Suprapubic skin (tissue), 4 donors: Measurements from ENCODE around the gene EPS8. TPM values are rescaled to one million over a fixed set of nuclear protein-coding genes. Genes with fewer than 3 reads are reported as not detected.

ENCODE experiments used
- DNase-seq, 2 donors: peaks; one replicate each; pipeline ENCODE4 v3.0.0-alpha.2; 2019; ENCODE audit warnings: low spot score in 2 of 2
- H3K27ac ChIP-seq: fragments of 200-600 bp; sonication (generic); one replicate; pipeline ENCODE4 v1.5.1; 2019
- H3K27me3 ChIP-seq: fragments of 200-600 bp; sonication (generic); one replicate; pipeline ENCODE4 v1.5.1; 2019
- H3K36me3 ChIP-seq: fragments of 200-600 bp; sonication (generic); one replicate; pipeline ENCODE4 v1.5.1; 2019
- H3K4me1 ChIP-seq: fragments of 200-600 bp; sonication (generic); one replicate; pipeline ENCODE4 v1.5.1; 2019
- H3K4me3 ChIP-seq: fragments of 200-600 bp; sonication (generic); one replicate; pipeline ENCODE4 v1.5.1; 2019; ENCODE audit warnings: mild to moderate bottlenecking
- H3K9me3 ChIP-seq: fragments of 200-600 bp; sonication (generic); one replicate; pipeline ENCODE4 v1.5.1; 2019
- CTCF ChIP-seq, 2 donors: fragments of 200-600 bp in 1 of 2; fragments of 450-650 bp in 1 of 2; sonication (generic) in 1 of 2; IDR thresholded peaks; one replicate each; pipeline ENCODE4 v1.5.1; 2016 to 2019; ENCODE audit warnings: antibody characterized with exemption in 2 of 2, mild to moderate bottlenecking in 1 of 2, moderate library complexity in 1 of 2
- EP300 ChIP-seq: sonication (generic); formaldehyde crosslinking; IDR thresholded peaks from one replicate; pipeline ENCODE4 v1.6.1; 2017; ENCODE audit warnings: antibody characterized with exemption
- POLR2A ChIP-seq, 2 donors: fragments of 450-650 bp; IDR thresholded peaks; one replicate each; pipeline ENCODE4 v1.6.1; 2017; ENCODE audit warnings: antibody characterized with exemption in 2 of 2, mild to moderate bottlenecking in 2 of 2, moderate library complexity in 2 of 2
- POLR2AphosphoS5 ChIP-seq, 3 donors: sonication (generic); formaldehyde crosslinking; IDR thresholded peaks; one replicate each; pipeline ENCODE4 v1.6.1; 2017; ENCODE audit warnings: antibody characterized with exemption in 3 of 3
- WGBS: methylation state at CpG from one replicate; pipeline ENCODE4 v1.1.5; 2018; 5-methylcytosine and 5-hydroxymethylcytosine counted together
- total RNA-seq, 4 donors: library from RNA; depleted of rRNA; stranded (reverse); fragments of >200 nt; gene quantifications; one replicate each; pipeline ENCODE4 v1.1.0, GENCODE V29; 2016

EPS8 gene
- total RNA-seq, 4 donors from 2014 or later, result 15.7 to 38.8 (median 27.3) TPM

GRCh38 chr12:15644700-15645099 is 144.5 kb downstream of the EPS8 start:
- peaks cover 42% of the 10 kb centered on the region for H3K36me3 ChIP-seq
- no peak for TF ChIP-seq CTCF (IDR thresholded peaks at IDR 0.05)
- no peak for TF ChIP-seq EP300
- no peak for TF ChIP-seq POLR2A (IDR thresholded peaks at IDR 0.05)
- TF ChIP-seq POLR2AphosphoS5 (IDR thresholded peaks at IDR 0.05), result no peak
- DNase-seq, result no peak

GRCh38 chr12:15638231-15638630 is 151.0 kb downstream of the EPS8 start:
- H3K36me3 ChIP-seq, result peaks cover 21% of the 10 kb centered on the region
- TF ChIP-seq CTCF (IDR thresholded peaks at IDR 0.05) (no peak), POLR2AphosphoS5 (IDR thresholded peaks at IDR 0.05) (no peak), EP300 (no peak), POLR2A (IDR thresholded peaks at IDR 0.05) (no peak)

More at GRCh38 chr12:15644700-15645099, 144.5 kb downstream of the EPS8 start:
- H3K4me3 ChIP-seq, result no peak overlapping the region
- no peak overlapping the region for H3K27ac ChIP-seq
- H3K27me3 ChIP-seq, result no peaks in the 10 kb centered on the region
- no peaks in the 10 kb centered on the region for H3K9me3 ChIP-seq
- H3K4me1 ChIP-seq, result no peaks in the 10 kb centered on the region

GRCh38 chr12:15636060-15636890 is 152.9 kb downstream of the EPS8 start:
- Histone ChIP-seq H3K9me3 (no peaks in the 10 kb centered on the region), H3K4me1 (no peaks in the 10 kb centered on the region), H3K27ac (no peak overlapping the region), H3K27me3 (no peaks in the 10 kb centered on the region), H3K36me3 (peaks cover 19% of the 10 kb centered on the region), H3K4me3 (no peak overlapping the region)
- no peak for TF ChIP-seq POLR2AphosphoS5 (IDR thresholded peaks at IDR 0.05)
- TF ChIP-seq POLR2A (IDR thresholded peaks at IDR 0.05), result no peak
- no peak for TF ChIP-seq EP300
- no peak for TF ChIP-seq CTCF (IDR thresholded peaks at IDR 0.05)
- no peak for DNase-seq
- 96% methylated on average over 1 of the region's 1 CpG for WGBS

More at GRCh38 chr12:15638231-15638630, 151.0 kb downstream of the EPS8 start:
- Histone ChIP-seq H3K4me1 (no peaks in the 10 kb centered on the region), H3K27ac (no peak overlapping the region), H3K9me3 (no peaks in the 10 kb centered on the region), H3K4me3 (no peak overlapping the region), H3K27me3 (no peaks in the 10 kb centered on the region)
- WGBS, result 88% methylated on average over 3 of the region's 3 CpGs
- DNase-seq, result no peak

- H3K27ac ChIP-seq, result no peak overlapping the region
- H3K4me3 ChIP-seq, result no peak overlapping the region
- no peaks in the 10 kb centered on the region for H3K27me3 ChIP-seq
- DNase-seq, result no peak
- TF ChIP-seq POLR2AphosphoS5 (IDR thresholded peaks at IDR 0.05) (no peak), EP300 (no peak), CTCF (IDR thresholded peaks at IDR 0.05) (no peak), POLR2A (IDR thresholded peaks at IDR 0.05) (no peak)
- no peaks in the 10 kb centered on the region for H3K36me3 ChIP-seq
- no peaks in the 10 kb centered on the region for H3K9me3 ChIP-seq
- no peaks in the 10 kb centered on the region for H3K4me1 ChIP-seq
- 82% methylated on average over 4 of the region's 4 CpGs for WGBS
Observed at GRCh38 chr12:15634010-15634683, 155.0 kb downstream of the EPS8 start.

GRCh38 chr12:15633201-15633600 is 156.0 kb downstream of the EPS8 start:
- no peak for DNase-seq
- Histone ChIP-seq H3K27me3 (no peaks in the 10 kb centered on the region), H3K36me3 (no peaks in the 10 kb centered on the region), H3K9me3 (no peaks in the 10 kb centered on the region), H3K4me1 (peaks cover 3% of the 10 kb centered on the region), H3K4me3 (no peak overlapping the region), H3K27ac (no peak overlapping the region)
- no peak for TF ChIP-seq EP300
- no peak for TF ChIP-seq POLR2AphosphoS5 (IDR thresholded peaks at IDR 0.05)
- TF ChIP-seq POLR2A (IDR thresholded peaks at IDR 0.05), result no peak
- TF ChIP-seq CTCF (IDR thresholded peaks at IDR 0.05), result no peak
- 90% methylated on average over 1 of the region's 1 CpG for WGBS
